Gastroesophageal sphincter (tissue), 4 donors: ENCODE results near the gene RIPOR2. TPM values are rescaled to one million over a fixed set of nuclear protein-coding genes. Genes with fewer than 3 reads are reported as not detected.

Source experiments
- ATAC-seq: fragments of 150-250 bp; one replicate; pipeline ENCODE4 v1.9.1; 2016; ENCODE audit warnings: mild to moderate bottlenecking, moderate library complexity
- H3K27ac ChIP-seq, 4 donors: fragments of 200-600 bp; sonication (generic) in 3 of 4; 1 replicate in 3 of 4; 2 replicates in 1 of 4; pipeline ENCODE4 v1.5.1; 2016 to 2019
- H3K27me3 ChIP-seq: fragments of 200-600 bp; sonication (generic); one replicate; pipeline ENCODE4 v1.5.1; 2019
- H3K36me3 ChIP-seq, 2 donors: fragments of 200-600 bp; sonication (generic); one replicate each; pipeline ENCODE4 v1.5.1; 2019; ENCODE audit warnings: control low read depth in 1 of 2
- H3K4me1 ChIP-seq, 3 donors: fragments of 200-600 bp; sonication (generic); 1 replicate in 2 of 3; 2 replicates in 1 of 3; pipeline ENCODE4 v1.5.1; 2016 to 2019; ENCODE audit warnings: control low read depth in 2 of 3
- H3K4me3 ChIP-seq, 2 donors: fragments of 200-600 bp; sonication (generic); one replicate each; pipeline ENCODE4 v1.5.1; 2019; ENCODE audit warnings: mild to moderate bottlenecking in 1 of 2, moderate library complexity in 1 of 2
- H3K9me3 ChIP-seq, 3 donors: fragments of 200-600 bp; sonication (generic); one replicate each; pipeline ENCODE4 v1.5.1; 2017 to 2019; ENCODE audit warnings: control low read depth in 2 of 3
- CTCF ChIP-seq, 4 experiments: fragments of 200-600 bp in 2 of 4; fragments of 450-650 bp in 2 of 4; sonication (generic) in 1 of 4; IDR thresholded peaks; one replicate each; pipeline ENCODE4 v1.5.1; 2017 to 2019; ENCODE audit warnings: antibody characterized with exemption in 4 of 4, mild to moderate bottlenecking in 2 of 4, moderate library complexity in 2 of 4
- EP300 ChIP-seq: sonication (generic); formaldehyde crosslinking; IDR thresholded peaks from one replicate; pipeline ENCODE4 v1.6.1; 2017; ENCODE audit warnings: antibody characterized with exemption, mild to moderate bottlenecking
- POLR2A ChIP-seq, 2 donors: fragments of 450-650 bp; IDR thresholded peaks; one replicate each; pipeline ENCODE4 v1.6.1; 2017; ENCODE audit warnings: antibody characterized with exemption in 2 of 2, mild to moderate bottlenecking in 2 of 2, moderate library complexity in 1 of 2
- POLR2AphosphoS5 ChIP-seq: sonication (generic); formaldehyde crosslinking; IDR thresholded peaks from one replicate; pipeline ENCODE4 v1.6.1; 2017; ENCODE audit warnings: antibody characterized with exemption
- WGBS, 2 donors: methylation state at CpG; one replicate each; pipeline ENCODE4 v1.1.5; 2018; ENCODE audit warnings: low coverage in 1 of 2; 5-methylcytosine and 5-hydroxymethylcytosine counted together
- total RNA-seq, 4 donors: library from RNA; depleted of rRNA; stranded (reverse); fragments of >200 nt; gene quantifications; one replicate each; pipeline ENCODE4 v1.1.0, GENCODE V29; 2016

RIPOR2 gene
- total RNA-seq, 4 donors from 2014 or later: 1.7 to 14.9 (median 4.2) TPM

DNA sequence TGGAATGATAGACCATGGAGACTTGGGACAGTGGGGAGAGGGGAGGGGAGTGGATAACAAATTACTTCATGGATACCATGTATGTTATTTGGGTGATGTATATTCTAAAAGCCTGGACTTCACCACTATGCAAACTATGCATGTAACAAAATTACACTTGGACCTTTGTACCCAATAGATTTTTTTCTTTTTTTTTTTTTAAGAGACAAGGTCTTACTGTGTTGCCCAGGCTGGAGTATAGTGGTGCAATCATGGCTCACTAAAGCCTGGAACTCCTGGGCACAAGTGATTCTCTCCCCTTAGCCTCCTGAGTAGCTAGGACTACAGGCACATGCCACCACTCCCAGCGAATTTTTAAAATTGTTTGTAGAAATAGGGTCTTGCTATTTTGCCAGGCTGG, 45.3 kb downstream of the RIPOR2 start:
- no peak for TF ChIP-seq CTCF (IDR thresholded peaks at IDR 0.05)
- no peak for TF ChIP-seq POLR2AphosphoS5
- TF ChIP-seq POLR2A (IDR thresholded peaks at IDR 0.05): no peak
- TF ChIP-seq EP300: no peak
- Histone ChIP-seq H3K4me3 (no peak overlapping the region), H3K9me3 (no peaks in the 10 kb centered on the region), H3K27ac (no peak overlapping the region), H3K4me1 (no peaks in the 10 kb centered on the region), H3K27me3 (no peaks in the 10 kb centered on the region), H3K36me3 (no peaks in the 10 kb centered on the region)
- no peak for ATAC-seq
- WGBS, 2 donors: 40 to 100% methylated on average over 1 of the region's 1 CpG

DNA sequence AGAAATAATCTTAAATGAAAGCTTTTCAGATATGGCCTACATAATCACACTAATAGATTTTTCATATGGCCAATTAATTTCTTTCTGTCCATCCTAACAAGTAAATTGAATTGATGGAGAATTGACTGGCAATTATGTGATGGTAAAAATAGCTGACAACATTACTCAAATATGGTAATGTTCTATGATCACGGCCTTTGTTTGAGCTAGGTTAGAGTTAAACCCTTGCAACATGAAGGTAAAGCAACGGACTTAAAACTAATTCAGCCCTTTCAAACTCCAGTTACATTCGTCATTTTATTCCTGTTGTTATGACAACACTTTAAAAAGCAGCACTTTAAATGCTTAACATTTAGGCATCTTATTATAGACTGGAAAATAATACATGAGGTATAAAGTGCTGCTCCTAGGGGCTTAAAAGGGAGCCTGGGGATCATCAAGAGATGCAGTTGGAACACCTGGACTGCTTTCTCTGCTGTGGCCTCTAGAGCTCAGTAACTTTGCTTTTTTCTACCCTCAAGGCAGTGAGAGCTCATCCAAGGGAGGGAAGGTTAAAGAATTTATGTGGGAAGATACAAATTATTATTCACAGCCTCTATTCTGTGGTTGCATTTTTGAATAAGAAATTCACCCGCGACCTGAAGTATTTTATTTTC, 46.9 kb downstream of the RIPOR2 start:
- no peak for TF ChIP-seq POLR2AphosphoS5
- no peak for TF ChIP-seq CTCF (IDR thresholded peaks at IDR 0.05)
- TF ChIP-seq EP300: no peak
- no peak for TF ChIP-seq POLR2A (IDR thresholded peaks at IDR 0.05)
- Histone ChIP-seq H3K27ac (no peak overlapping the region), H3K36me3 (no peaks in the 10 kb centered on the region), H3K4me1 (no peaks in the 10 kb centered on the region), H3K9me3 (no peaks in the 10 kb centered on the region), H3K4me3 (no peak overlapping the region), H3K27me3 (no peaks in the 10 kb centered on the region)
- ATAC-seq: no peak
- 75 to 84% methylated on average over 5 of the region's 5 CpGs for WGBS, 2 donors

DNA sequence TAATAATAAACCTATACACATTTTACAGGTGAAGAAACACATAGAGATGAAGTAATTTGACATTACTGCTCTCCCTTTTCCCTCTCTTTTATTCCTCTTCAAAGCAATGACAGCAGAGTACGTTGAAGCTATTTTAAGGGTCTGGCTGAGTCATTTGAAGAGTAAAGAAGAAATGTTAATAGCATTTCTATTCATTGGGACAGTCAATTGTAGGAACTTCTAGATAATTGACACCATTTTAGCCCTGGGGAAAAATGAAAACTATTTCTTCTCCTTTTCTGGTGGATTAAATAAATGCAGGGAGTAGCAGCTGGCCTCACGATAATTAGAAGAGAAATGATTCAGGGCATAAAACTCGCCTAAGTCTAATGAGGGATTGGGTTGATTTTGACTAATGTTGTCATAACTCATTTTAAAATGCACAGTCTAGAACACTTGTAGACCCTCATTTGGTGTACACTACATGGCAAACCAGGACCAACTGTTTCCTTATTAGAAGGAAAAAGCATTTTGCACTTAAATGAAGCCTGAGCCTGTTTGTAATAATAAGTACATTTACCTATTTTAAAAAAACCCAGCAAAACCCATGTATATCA, 48.1 kb downstream of the RIPOR2 start:
- TF ChIP-seq CTCF (IDR thresholded peaks at IDR 0.05): no peak
- Histone ChIP-seq H3K27me3 (no peaks in the 10 kb centered on the region), H3K27ac (no peak overlapping the region), H3K36me3 (no peaks in the 10 kb centered on the region), H3K9me3 (no peaks in the 10 kb centered on the region), H3K4me1 (no peaks in the 10 kb centered on the region), H3K4me3 (no peak overlapping the region)
- WGBS, 2 donors: 65 to 71% methylated on average over 3 of the region's 3 CpGs
- ATAC-seq: no peak

- Histone ChIP-seq H3K27me3 (no peaks in the 10 kb centered on the region), H3K4me3 (no peak overlapping the region), H3K27ac (no peak overlapping the region), H3K9me3 (no peaks in the 10 kb centered on the region), H3K36me3 (no peaks in the 10 kb centered on the region), H3K4me1 (no peaks in the 10 kb centered on the region)
- TF ChIP-seq EP300: no peak
- no peak for TF ChIP-seq CTCF (IDR thresholded peaks at IDR 0.05)
- no peak for TF ChIP-seq POLR2AphosphoS5
- TF ChIP-seq POLR2A (IDR thresholded peaks at IDR 0.05): no peak
- 54 to 60% methylated on average over 4 to 5 of the region's 5 CpGs for WGBS, 2 donors
- ATAC-seq: no peak
Observed at GRCh38 chr6:24883618-24884017, 52.1 kb downstream of the RIPOR2 start.

DNA sequence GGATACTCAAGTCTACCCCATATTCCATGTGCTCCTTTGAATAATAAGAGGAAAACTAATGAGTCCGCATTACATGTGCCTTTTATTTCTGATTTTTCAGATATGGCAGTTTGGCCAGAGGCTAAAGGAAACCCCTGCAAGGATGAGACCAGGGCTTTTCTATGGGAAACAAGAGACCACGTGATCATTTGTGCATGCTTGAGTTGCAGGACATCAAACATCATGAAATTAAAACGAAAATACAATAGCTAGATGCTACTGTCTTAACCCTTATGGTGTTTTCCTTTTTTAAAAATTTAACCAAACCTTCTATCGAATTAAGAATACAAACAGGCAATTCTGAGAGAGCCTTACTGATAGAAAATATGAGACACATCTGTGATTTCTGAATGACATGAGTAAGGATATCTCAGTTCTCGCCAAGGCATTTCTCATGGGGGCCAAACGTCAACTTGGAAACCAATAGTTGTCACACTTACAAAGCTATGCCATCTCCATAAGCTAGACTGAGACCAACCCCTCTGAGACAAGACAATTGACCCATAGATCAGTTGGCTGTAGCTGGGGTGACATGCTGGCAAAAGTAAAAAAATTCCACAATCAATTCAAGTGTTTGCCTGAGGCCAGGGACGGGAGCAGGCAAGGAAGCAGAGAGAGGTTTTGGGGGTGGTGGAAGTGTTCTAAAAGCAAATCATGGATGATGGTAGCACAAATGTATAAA, 52.8 kb downstream of the RIPOR2 start:
- Histone ChIP-seq H3K36me3 (no peaks in the 10 kb centered on the region), H3K27ac (no peak overlapping the region), H3K9me3 (no peaks in the 10 kb centered on the region), H3K27me3 (no peaks in the 10 kb centered on the region), H3K4me1 (no peaks in the 10 kb centered on the region), H3K4me3 (no peak overlapping the region)
- TF ChIP-seq POLR2A (IDR thresholded peaks at IDR 0.05): no peak
- TF ChIP-seq POLR2AphosphoS5: no peak
- whole genome bisulfite sequencing, 2 donors: 78 to 89% methylated on average over 6 to 7 of the region's 7 CpGs
- ATAC-seq: no peak
